Amniotic epithelial cell (primary cell): ENCODE results near the gene MMP19.
A peak's percentile ranks its signal among the peaks of the same experiment; 100 is the strongest.
"Not testable (repeated sequence)": the region's sequence is repeated elsewhere in the genome, so short reads cannot be mapped to it uniquely, and the experiment has no call there.

ENCODE experiments used
- DNase-seq: peaks from one replicate; pipeline ENCODE4 v3.0.0-alpha.2; 2010; ENCODE audit warnings: low read depth

MMP19 gene, protein sequence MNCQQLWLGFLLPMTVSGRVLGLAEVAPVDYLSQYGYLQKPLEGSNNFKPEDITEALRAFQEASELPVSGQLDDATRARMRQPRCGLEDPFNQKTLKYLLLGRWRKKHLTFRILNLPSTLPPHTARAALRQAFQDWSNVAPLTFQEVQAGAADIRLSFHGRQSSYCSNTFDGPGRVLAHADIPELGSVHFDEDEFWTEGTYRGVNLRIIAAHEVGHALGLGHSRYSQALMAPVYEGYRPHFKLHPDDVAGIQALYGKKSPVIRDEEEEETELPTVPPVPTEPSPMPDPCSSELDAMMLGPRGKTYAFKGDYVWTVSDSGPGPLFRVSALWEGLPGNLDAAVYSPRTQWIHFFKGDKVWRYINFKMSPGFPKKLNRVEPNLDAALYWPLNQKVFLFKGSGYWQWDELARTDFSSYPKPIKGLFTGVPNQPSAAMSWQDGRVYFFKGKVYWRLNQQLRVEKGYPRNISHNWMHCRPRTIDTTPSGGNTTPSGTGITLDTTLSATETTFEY

DNA sequence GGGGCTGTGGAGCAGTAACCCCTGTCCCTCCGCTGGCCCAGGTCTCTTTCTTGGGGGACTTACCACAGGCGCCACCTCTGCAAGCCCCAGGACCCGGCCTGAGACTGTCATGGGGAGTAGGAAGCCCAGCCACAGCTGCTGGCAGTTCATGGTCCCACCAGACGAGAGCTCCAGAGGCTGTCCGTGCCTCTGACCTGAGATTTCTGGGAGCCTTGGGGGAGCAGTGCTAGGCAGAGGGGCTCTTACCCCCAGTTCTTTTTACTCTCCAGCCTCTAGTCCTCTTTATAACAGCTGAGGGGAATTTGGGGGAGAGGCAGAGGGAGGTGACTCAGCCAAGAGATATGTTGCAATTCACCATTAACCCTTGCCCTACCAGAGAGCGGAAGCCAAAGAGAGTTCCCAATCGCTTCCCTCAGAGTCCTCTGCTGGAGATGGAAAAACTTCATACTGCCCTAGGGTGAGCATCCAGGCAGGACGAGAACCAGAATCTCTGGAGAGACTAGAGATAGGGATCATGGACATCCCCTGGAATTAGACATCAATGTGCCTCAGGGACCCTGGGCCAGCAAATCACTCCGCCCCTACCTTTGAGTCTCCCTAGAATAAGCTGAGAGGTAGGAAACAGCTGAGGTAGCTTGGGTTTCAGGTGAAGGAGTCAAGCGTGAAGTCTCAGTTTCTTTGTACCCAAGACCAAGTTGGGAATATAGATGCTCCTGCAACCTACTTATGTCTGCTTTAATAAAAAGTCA is at the start of gene MMP19:
Gene MMP19 (minus strand): TSS at position 256 of the 749 bp plus-strand sequence. CDS start 106 bp downstream, at position 150.
- DNase-seq, result peak; percentile 82

DNA sequence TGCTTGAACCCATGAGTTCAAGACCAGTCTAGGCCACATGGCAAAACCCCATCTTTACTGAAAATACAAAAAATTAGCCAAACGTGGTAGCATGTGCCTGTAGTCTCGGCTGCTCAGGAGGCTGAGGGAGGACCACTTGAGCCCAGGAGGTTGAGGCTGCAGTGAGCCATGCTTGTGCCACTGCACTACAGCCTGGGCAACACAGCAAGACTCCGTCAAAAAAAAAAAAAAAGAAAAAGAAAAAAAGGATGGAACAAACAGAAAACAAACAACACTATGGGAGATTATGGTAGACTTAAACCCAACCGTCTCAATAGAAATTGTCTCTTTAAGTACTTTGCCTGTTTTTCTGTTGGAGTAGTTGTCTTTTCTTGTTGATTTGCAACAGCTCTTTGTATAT is 48.6 kb upstream of the MMP19 start:
- no peak for DNase-seq

DNA sequence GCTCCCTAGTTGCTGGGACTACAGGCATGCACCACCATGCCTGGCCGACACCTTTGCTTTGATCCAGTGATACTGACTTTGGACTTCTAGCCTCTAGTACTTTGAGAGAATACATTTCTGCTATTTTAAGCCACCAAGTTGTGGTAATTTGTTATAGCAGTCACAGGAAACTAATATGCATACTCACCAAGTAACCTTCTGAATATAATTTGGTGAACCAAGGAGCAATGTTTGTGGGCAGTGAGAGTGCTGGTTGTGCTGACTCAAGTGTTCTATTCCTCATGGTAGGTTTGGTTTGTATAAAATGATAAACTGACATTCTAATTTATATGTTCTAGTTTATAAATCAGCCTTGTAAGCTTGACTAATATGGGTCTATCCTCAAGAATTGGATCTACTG is 42.4 kb upstream of the MMP19 start:
- no peak for DNase-seq

DNA sequence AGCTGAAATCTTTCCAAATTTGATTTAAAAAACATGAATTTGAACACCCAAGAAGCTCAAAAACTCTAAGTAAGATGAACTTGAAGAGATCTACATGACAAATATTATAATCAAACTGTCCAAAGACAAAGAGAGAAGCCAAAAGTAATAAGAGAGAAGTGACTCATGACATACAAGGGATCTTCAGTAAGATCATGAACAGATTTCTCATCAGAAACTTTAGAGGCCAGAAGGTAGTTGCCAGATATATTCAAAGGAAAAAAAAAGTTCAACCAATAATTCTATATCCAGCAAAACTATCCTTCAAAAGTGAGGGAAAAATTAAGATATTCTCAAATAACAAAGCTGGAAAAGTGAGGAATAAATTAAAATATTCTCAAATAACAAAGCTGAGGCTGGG is 35.1 kb upstream of the MMP19 start:
- DNase-seq, result no peak

DNA sequence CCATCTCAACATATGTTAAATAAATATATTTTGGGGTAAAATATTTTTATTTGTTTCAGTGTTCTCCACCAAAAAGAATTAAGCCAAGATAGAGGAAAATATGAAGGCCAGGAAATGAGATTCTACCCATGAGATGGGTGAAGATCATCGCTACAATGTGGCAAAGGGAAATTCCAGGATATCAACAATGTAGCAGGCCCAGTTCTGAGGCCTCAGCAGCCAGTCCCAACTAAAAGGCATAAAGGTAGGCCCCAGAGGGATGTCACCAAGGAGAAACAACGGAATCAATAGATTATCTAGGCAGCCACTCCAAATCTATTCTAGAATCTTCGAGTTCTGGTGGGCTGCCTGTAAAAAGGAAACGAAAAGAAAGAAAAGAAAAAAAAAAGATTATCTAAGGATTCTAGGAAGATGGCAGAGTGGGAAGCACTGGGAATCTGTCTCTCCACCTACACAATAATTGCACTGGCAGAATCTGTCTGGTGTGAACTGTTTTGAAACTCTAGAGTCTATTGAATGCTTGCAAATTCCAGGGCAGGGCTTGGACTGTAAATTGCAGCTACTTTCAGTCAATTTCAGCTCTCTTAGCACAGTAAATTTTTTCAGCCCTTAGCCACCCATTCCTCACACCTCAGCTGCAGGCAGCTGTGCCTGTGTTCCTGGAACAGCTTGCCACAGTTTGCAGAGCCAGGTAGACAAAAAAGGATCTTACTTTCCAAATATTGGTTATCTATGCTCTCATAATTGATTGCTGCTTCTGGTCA is 33.1 kb upstream of the MMP19 start:
- no peak for DNase-seq

DNA sequence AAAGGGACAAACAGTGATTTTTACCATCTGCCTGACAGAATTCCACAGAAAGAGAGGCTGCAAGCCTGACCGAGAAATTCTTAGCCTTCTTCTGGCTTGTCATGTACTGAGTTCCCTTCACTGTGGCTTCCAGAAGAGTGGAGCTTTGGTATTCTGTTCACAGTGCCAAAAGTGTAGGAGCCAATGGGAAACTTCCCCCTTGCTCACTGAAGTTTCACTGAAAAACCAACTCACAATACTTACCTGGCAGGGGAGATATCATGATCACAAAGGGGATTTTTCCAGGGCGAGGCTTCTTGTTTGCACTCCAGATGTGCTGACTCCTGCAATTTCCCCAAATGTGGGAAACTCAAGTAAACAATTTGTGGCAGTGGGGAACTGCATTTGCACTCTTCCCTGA is 31.7 kb upstream of the MMP19 start:
- DNase-seq, result no peak

DNA sequence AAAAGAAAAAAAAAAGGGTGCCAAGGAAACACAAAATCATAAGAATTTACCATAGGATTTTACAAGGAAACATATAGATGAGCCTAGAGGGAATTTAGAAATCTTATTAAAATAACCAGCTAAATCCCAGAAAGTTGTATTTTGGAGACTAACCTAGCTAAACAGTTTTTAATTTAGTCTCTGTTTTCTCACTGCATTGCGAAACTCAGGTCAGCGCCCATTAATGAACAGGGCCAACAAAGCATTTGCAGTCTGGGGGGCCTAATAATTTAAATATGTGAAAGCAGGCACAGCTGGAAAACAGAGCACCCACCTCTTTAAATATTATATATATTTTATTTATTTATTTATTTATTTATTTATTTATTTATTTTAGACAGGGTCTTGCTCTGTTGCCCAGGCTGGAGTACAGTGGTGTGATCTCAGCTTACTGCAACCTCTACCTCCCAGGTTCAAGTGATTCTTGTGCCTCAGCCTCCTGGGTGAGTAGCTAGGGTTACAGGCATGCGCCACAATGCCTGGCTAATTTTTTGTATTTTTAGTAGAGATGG is 23.8 kb upstream of the MMP19 start:
- DNase-seq, result not testable (repeated sequence)

DNA sequence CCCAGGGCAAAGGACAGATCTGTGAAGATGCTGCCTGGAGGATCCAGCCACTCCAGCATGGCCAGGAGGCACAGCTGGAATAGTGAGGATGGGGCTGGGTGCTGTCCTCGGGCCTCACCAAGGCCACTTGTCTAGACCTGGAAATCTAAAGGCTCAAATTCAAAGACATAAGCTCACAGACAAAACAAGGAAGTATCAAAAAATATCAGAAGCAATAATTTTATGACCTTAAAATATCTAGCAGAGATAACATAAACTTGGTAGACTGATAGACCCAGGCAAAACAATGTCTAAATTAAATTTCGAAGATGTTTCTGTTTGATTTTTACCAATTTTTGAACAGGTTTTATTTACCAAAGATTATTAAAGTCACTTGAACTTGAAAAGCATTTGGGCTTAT is 22.6 kb upstream of the MMP19 start:
- DNase-seq, result no peak

DNA sequence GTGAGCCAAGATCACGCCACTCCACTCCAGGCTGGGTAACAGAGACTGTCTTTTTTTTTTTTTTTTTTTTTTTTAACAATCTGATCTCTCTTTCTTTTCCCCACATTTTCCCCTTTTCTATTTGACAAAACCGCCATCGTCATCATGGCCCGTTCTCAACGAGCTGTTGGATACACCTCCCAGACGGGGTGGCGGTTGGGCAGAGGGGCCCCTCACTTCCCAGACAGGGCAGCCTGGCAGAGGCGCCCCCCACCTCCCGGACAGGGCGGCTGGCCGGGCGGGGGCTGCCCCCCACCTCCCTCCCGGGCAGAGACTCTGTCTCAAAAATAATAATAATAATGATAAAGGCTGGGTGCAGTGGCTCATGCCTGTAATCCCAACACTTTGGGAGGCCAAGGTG is 20.2 kb upstream of the MMP19 start:
- not testable (repeated sequence) for DNase-seq

DNA sequence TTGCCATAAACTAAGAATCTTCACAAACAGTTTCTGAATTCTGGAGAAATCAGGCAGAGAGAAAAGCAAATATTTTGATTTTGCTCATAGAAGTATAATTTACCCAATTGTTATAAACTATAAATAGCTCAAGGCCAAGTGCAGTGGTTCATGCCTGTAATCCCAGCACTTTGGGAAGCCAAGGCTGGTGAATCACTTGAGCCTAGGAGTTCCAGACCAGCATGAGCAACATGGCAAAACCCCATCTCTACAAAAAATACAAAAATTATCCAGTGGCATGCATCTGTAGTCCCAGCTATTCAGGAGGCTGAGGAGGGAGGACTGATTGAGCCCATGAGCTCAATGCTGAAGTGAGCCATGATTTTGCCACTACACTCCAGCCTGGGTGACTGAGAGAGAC is 19.6 kb upstream of the MMP19 start:
- peak; percentile 26 for DNase-seq

DNA sequence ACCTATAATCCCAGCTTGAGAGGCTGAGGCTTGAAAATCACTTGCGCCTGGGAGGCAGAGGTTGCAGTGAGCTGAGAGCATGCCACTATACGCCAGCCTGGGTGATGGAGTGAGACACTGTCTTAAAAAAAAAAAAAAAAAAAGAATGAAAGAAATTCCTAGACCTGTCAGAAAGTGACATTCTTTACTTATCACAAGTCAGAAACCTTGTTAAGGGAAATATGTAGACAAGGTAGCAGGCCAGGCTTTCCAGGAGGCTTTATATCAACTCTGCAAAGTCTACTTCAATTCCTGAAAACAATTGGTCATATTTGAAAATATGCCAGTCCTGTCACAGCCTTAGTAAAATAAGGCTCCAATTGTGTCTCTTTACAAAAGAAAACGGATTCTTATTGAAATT is 19.1 kb upstream of the MMP19 start:
- no peak for DNase-seq

DNA sequence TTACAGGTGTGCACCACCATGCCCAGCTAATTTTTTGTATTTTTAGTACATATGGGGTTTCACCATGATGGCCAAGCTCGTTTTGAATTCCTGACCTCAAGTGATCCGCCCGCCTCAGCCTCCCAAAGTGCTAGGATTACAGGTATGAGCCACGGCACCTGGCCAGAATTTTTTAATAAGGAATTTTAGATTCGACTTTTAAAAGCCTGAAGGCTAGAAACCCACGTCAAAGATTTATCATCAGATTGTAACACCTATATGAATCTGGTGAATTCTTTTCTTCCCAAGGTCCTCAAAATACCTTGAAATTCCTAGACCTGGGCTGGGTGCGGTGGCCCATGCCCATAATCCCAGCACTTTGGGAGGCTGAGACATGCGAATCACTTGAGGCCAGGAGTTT is 18.7 kb upstream of the MMP19 start:
- no peak for DNase-seq

DNA sequence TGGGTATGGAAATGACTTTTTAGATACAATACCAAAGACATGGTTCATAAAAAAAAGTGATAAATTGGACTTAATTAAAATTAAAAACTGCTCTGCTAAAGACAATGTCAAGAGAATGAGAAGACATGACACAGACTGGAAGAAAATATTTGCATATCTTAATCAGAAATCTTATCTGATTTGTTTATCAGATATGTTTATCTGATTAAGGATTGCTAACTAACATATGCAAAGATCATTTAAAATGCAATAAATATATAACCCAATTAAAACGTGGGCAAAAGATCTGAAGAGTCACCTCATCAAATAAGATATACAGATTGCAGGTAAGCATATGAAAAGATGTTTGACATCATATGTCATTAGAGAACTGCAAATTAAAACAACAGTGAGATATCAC is 10.0 kb upstream of the MMP19 start:
- DNase-seq, result no peak

DNA sequence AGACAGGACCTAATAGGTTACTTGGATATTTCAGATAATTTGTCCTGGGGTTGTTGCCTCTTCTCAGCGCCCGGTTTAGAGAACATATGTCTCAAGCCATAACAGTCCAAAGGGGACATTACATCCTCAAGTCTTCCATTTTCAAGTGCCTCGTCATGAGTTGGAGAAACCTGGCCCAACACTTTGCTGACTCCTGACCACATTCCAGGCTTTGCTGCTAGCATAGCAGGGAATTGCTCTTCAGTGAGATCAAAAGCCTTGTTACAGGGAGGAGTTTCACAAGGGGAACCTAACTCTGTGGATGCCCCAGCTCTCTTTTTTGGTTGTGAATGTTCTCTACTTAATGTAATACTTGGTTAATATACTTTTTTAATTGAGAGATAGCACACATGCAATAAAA is 8.2 kb upstream of the MMP19 start:
- DNase-seq, result peak; percentile 53

DNA sequence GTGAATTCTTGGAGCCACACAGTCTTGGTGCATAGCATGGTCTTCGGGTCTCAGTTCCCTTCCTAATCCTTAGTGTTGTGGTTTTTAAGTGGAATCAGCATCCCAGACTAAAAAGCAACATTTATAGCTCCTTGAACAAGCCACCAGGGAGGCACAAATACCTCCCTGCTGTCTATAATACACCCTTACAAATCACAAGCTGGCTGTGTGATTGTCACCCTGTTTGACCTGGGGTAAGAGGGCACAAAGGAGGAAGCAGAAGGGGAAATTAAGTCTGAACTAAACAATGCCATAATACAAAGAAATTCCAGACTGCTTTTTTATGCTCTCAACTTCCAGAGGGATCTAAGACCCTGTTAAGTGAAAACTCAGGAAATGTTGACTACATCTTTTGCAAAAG is 7.7 kb upstream of the MMP19 start:
- no peak for DNase-seq

DNA sequence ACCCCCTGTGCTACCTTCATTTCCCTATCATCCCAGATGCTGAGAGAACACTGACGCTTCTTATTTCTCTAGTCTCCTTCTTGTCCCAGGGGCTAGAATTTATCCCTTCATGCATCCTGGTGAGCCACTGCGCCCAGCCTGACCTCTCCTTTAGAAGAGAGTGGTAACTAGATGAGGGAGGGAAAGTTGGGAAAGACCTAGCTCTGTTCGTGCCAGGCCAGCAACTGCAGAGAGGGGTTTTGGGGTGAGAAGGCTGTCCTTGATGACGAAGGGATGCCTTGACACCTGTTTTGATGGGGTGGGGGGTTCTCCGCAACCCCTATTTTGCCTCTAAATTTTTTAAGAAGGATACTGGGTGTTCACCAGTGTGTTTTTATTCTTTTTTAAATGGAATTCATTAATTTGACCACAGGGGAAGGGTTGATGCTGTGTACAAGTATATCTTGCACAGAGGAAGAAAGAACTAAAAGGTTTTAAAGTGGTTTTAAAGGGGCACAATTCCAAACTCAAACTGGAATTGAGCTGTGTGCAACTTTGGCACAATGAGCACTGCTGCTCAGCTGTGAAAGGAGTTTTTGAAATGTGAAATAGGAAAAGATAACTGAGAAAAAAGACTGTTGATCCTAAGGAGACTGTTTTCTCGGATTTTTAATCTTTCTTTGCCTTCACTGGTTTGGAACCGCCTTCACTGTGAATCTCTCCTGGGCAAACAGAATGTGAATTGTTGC is 7.0 kb upstream of the MMP19 start:
- DNase-seq, result no peak

DNA sequence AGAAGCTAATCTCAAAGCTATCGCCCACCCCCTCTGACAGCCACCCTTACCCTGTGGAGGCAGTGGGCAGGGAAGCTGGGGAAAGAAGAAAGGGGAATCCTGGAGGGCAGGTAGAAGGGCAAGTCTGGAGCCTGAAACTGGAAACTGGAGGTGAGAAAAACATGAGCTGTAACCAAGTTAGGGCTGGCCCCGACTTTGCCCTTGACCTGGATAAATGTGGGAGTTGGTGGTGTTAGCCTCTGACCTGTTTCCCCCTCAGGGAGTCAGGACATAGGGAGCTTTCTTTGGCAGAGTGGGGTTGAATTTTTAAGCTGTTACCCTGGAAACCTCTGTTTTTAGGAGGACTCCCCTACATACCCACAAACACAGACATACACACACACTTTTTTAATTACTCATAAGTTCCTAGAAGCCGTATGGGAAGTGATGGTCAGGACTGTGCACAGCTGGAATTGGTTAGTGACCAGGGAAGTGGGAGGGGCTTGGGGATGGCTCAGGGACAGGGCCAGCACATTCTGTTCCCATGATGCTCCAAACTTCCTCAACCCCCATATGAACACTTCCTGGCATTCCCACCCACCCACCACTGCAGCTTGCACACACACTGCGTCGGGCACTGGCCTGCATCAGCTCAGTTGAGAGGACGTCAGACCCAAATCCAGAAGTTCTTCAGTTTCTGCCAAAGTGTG is 5.0 kb upstream of the MMP19 start:
- DNase-seq, result peak; percentile 99

DNA sequence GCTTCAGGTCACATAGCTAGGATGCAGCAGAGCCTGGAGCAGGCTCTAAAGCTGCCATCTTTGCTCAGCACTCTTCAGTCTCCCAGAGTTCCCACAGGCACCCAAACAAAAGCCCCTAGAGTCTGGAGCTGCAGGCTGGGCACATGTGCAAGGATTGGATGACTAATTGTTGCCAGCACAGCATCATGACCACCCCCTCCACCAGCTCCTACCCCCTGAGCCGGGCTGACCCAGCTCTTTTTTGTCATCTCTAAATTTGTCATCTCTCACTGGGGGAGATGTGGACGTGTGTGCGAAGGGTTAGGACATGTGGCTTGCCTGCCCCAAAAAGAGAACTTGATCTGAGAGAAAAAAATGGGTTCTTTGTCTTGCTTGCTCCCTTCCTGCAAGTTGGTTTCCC is 4.3 kb upstream of the MMP19 start:
- DNase-seq, result peak; percentile 63

DNA sequence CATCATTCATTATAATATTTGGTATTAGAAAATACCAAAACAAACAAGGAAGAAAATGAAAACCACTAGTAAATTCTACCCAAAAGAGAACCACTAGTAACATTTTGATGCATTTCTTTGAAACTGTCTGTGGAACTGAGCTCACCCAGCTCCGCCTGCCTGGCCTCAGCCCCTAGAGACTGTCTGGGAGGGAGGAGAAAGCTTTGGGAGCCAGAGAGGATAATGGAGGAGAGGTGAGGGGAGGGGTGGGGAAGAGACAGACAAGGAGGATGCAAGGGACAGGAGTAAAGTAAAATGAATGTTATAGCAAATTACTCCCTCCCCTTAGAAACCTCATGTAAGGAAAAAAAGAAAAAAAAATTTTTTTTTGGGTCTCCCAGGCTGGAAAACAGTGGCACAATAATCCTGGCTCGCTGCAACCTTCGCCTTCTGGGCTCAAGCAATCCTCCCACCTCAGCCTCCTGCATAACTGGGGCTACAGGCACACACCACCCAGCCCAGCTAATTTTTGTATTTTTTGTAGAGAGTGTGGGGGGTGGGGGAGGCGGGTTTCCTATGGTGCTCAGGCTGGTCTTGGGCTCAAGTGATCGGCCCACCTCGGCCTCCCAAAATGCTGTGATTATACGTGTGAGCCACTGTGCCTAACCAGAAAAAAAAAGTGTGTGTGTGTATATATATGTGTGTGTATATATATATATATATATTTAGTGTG is 3.2 kb upstream of the MMP19 start:
- DNase-seq, result no peak

DNA sequence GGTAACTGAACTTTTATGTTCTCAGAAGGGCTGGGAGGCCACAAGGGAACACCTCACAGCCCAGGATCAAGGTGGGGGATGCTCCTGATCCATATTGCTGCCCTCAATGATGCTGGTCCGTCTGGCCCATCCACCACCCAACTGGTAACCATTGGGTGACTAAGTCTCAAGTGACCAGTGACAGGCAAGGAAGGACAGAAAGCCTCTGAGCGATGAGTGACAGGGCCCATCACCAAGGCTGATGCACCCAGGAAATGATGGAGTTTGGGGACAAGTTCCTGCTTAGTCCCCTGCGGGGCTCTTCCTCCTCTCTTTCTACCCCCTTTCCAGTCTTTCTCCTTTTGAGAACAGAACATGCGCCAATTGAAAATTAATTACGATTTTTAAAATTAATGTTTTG is 2.6 kb upstream of the MMP19 start:
- no peak for DNase-seq
